Neural progenitor cell (in vitro differentiated cells): ENCODE results near the gene EXOSC1. TPM values are rescaled to one million over a fixed set of nuclear protein-coding genes. Genes with fewer than 3 reads are reported as not detected.

Experiments used
- DNase-seq: peaks from one replicate; pipeline ENCODE4 v3.0.0-alpha.2; 2016; ENCODE audit warnings: low spot score
- H2AFZ ChIP-seq: fragments of 200-600 bp; sonication (generic); replicated peaks from 2 replicates; pipeline ENCODE4 v1.6.1; 2016; ENCODE audit warnings: antibody characterized with exemption
- H3F3A ChIP-seq: fragments of 200-600 bp; sonication (generic); 2 replicates; pipeline ENCODE4 v1.6.1; 2016; ENCODE audit warnings: antibody characterized with exemption, low read depth
- H3K27ac ChIP-seq: fragments of 200-600 bp; sonication (generic); 2 replicates; pipeline ENCODE4 v1.5.1; 2016; ENCODE audit warnings: mild to moderate bottlenecking
- H3K27me3 ChIP-seq: fragments of 200-600 bp; sonication (generic); 2 replicates; pipeline ENCODE4 v1.6.1; 2016; ENCODE audit warnings: mild to moderate bottlenecking, moderate library complexity
- H3K36me3 ChIP-seq: fragments of 200-600 bp; sonication (generic); 2 replicates; pipeline ENCODE4 v1.5.1; 2016
- H3K4me1 ChIP-seq: fragments of 200-600 bp; sonication (generic); 2 replicates; pipeline ENCODE4 v1.6.1; 2016; ENCODE audit warnings: mixed run types
- H3K4me2 ChIP-seq: fragments of 200-600 bp; sonication (generic); 2 replicates; pipeline ENCODE4 v1.6.1; 2016
- H3K4me3 ChIP-seq: fragments of 200-600 bp; sonication (generic); 2 replicates; pipeline ENCODE4 v1.5.1; 2016
- H3K79me2 ChIP-seq: fragments of 200-600 bp; sonication (generic); 2 replicates; pipeline ENCODE4 v1.6.1; 2016; ENCODE audit warnings: low read depth
- H3K9ac ChIP-seq: fragments of 200-600 bp; sonication (generic); 2 replicates; pipeline ENCODE4 v1.6.1; 2016
- H3K9me3 ChIP-seq: fragments of 200-600 bp; sonication (generic); 2 replicates; pipeline ENCODE4 v1.5.1; 2016; ENCODE audit warnings: low read depth
- H4K20me1 ChIP-seq: fragments of 200-600 bp; sonication (generic); 2 replicates; pipeline ENCODE4 v1.6.1; 2016; ENCODE audit warnings: low read depth
- H3K27ac Mint-ChIP-seq: 3 replicates; pipeline ENCODE4 v1.8.0; 2021; ENCODE audit warnings: mixed read lengths
- H3K27me3 Mint-ChIP-seq: 2 replicates; pipeline ENCODE4 v1.8.0; 2022; ENCODE audit warnings: low read depth, mild to moderate bottlenecking, inconsistent platforms, moderate library complexity, mixed read lengths; ENCODE audit not compliant: insufficient read depth
- H3K36me3 Mint-ChIP-seq: 3 replicates; pipeline ENCODE4 v1.8.0; 2021; ENCODE audit warnings: mixed read lengths
- H3K4me1 Mint-ChIP-seq: 3 replicates; pipeline ENCODE4 v1.8.0; 2021; ENCODE audit warnings: mixed read lengths
- H3K4me3 Mint-ChIP-seq: 3 replicates; pipeline ENCODE4 v1.8.0; 2021; ENCODE audit warnings: mild to moderate bottlenecking, moderate library complexity, mixed read lengths
- H3K9me3 Mint-ChIP-seq: 3 replicates; pipeline ENCODE4 v1.8.0; 2020; ENCODE audit warnings: mixed read lengths
- EZH2 ChIP-seq: fragments of 200-600 bp; sonication (generic); IDR thresholded peaks from 2 replicates; pipeline ENCODE4 v1.6.1; 2017; ENCODE audit warnings: antibody characterized with exemption, mild to moderate bottlenecking, moderate library complexity
- EZH2phosphoT487 ChIP-seq: fragments of 200-600 bp; sonication (generic); IDR thresholded peaks from 2 replicates; pipeline ENCODE4 v1.6.1; 2017; ENCODE audit warnings: antibody characterized with exemption
- total RNA-seq: library from RNA; depleted of rRNA; stranded (reverse); fragments of >200 nt; gene quantifications from 2 replicates; pipeline ENCODE4 v1.2.3, GENCODE V29; 2015; ENCODE audit warnings: low replicate concordance
- TF ChIP-seq, protein P1 (sequence below): fragments of 200-600 bp; sonication (generic); IDR thresholded peaks from 2 replicates; pipeline ENCODE4 v1.5.1; 2017; ENCODE audit warnings: antibody characterized with exemption, mild to moderate bottlenecking

The EXOSC1 gene
- total RNA-seq, 1 donor from 2014 or later, result 72.6 TPM

DNA sequence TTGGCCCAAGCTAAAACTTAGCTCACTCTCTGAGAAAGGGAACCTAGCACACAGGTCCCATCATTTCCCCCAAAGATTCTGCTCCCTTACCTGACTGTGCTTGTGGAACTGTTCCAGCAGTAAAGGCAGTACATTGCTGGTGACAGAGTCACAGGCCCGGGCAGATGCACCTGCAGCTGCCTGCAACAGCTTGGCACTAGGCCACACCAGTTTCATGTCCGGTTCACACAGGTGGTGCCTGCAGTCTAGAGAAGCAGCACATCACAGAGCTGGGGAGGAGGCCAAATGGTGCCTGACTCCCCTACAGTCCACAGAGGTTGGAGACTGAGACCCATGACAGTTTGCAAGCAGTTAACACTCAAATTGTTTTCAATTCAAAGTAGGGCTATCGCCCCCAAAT lies 22.4 kb upstream of the EXOSC1 start:
- TF ChIP-seq, protein P1, sequence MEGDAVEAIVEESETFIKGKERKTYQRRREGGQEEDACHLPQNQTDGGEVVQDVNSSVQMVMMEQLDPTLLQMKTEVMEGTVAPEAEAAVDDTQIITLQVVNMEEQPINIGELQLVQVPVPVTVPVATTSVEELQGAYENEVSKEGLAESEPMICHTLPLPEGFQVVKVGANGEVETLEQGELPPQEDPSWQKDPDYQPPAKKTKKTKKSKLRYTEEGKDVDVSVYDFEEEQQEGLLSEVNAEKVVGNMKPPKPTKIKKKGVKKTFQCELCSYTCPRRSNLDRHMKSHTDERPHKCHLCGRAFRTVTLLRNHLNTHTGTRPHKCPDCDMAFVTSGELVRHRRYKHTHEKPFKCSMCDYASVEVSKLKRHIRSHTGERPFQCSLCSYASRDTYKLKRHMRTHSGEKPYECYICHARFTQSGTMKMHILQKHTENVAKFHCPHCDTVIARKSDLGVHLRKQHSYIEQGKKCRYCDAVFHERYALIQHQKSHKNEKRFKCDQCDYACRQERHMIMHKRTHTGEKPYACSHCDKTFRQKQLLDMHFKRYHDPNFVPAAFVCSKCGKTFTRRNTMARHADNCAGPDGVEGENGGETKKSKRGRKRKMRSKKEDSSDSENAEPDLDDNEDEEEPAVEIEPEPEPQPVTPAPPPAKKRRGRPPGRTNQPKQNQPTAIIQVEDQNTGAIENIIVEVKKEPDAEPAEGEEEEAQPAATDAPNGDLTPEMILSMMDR, result no peak
- TF ChIP-seq EZH2phosphoT487 (no peak), EZH2 (no peak)
- Histone ChIP-seq H3K9ac (no peak overlapping the region), H3K9me3 (no peaks in the 10 kb centered on the region), H2AFZ (no peak overlapping the region), H3K4me3 (no peak overlapping the region), H3K27ac (no peak overlapping the region), H3K4me2 (no peak overlapping the region), H3K79me2 (no peaks in the 10 kb centered on the region), H3K4me1 (no peaks in the 10 kb centered on the region), H3F3A (peaks cover 22% of the 10 kb centered on the region), H4K20me1 (no peaks in the 10 kb centered on the region), H3K27me3 (no peaks in the 10 kb centered on the region), H3K36me3 (peaks cover 2% of the 10 kb centered on the region)
- H3K4me1 Mint-ChIP-seq, result no peaks in the 10 kb centered on the region
- H3K27ac Mint-ChIP-seq, result no peak overlapping the region
- peaks cover 17% of the 10 kb centered on the region for H3K36me3 Mint-ChIP-seq
- no peaks in the 10 kb centered on the region for H3K9me3 Mint-ChIP-seq
- H3K4me3 Mint-ChIP-seq, result no peak overlapping the region
- peaks cover 5% of the 10 kb centered on the region for H3K27me3 Mint-ChIP-seq
- DNase-seq, result no peak

DNA sequence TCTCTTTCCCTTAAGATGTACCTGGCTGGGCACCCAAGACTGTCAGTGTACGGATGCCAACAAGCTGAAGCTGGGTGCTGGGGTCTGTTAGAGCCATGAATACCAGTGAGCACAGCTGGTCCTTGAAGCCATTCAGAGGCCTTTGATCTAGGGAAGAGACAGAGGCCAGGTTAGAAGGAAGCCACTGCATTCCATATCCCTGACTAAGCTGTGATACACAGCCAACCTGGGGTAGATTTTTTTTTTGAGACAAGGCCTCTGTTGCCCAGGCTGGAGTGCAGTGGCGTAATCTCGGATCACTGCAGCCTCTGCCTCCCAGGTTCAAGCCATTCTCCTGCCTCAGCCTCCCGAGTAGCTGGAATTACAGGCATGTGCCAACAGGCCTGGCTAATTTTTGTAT lies 20.9 kb upstream of the EXOSC1 start:
- no peaks in the 10 kb centered on the region for H3K79me2 ChIP-seq
- H3K4me2 ChIP-seq, result no peak overlapping the region
- H3K9ac ChIP-seq, result no peak overlapping the region
- Mint-ChIP-seq H3K9me3 (no peaks in the 10 kb centered on the region), H3K36me3 (peaks cover 20% of the 10 kb centered on the region), H3K27me3 (peaks cover 5% of the 10 kb centered on the region), H3K27ac (no peak overlapping the region), H3K4me1 (no peaks in the 10 kb centered on the region), H3K4me3 (no peak overlapping the region)
- H3K36me3 ChIP-seq, result peaks cover 9% of the 10 kb centered on the region
- no peak for DNase-seq
- no peaks in the 10 kb centered on the region for H3K4me1 ChIP-seq
- TF ChIP-seq EZH2 (no peak), EZH2phosphoT487 (no peak)
- TF ChIP-seq, protein P1, result no peak
- no peaks in the 10 kb centered on the region for H3K27me3 ChIP-seq
- H4K20me1 ChIP-seq, result no peaks in the 10 kb centered on the region
- no peaks in the 10 kb centered on the region for H3K9me3 ChIP-seq
- H3F3A ChIP-seq, result peaks cover 29% of the 10 kb centered on the region
- H3K27ac ChIP-seq, result no peak overlapping the region
- H2AFZ ChIP-seq, result no peak overlapping the region
- no peak overlapping the region for H3K4me3 ChIP-seq

DNA sequence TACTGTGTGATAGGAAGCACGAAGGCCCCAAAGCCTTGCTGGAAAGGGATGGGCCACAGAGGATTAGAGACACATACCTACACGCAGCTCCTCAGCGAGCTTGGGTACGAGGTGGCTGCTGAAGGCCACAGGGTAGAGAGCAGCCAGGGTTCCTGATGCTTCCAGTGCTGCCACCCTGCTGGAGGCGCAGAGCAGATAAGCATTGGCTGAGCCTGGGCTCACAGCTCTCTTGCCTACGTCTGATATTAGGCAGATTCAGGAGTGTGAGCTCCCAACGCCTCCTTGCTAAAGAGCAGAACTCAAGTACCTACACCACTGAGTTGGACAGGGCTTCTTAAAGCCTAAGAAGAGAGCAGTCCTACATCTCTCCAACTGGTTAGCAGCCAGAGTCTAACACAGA lies 20.2 kb upstream of the EXOSC1 start:
- Mint-ChIP-seq H3K4me3 (no peak overlapping the region), H3K9me3 (no peaks in the 10 kb centered on the region), H3K27me3 (peaks cover 5% of the 10 kb centered on the region), H3K27ac (no peak overlapping the region), H3K36me3 (peaks cover 19% of the 10 kb centered on the region), H3K4me1 (no peaks in the 10 kb centered on the region)
- no peak overlapping the region for H3K27ac ChIP-seq
- H4K20me1 ChIP-seq, result no peaks in the 10 kb centered on the region
- no peaks in the 10 kb centered on the region for H3K9me3 ChIP-seq
- H3K4me1 ChIP-seq, result no peaks in the 10 kb centered on the region
- peaks cover 29% of the 10 kb centered on the region for H3F3A ChIP-seq
- DNase-seq, result no peak
- H3K36me3 ChIP-seq, result peaks cover 9% of the 10 kb centered on the region
- no peak overlapping the region for H3K4me2 ChIP-seq
- TF ChIP-seq, protein P1, result no peak
- TF ChIP-seq EZH2phosphoT487 (no peak), EZH2 (no peak)
- no peaks in the 10 kb centered on the region for H3K79me2 ChIP-seq
- H2AFZ ChIP-seq, result no peak overlapping the region
- H3K4me3 ChIP-seq, result no peak overlapping the region
- no peak overlapping the region for H3K9ac ChIP-seq
- no peaks in the 10 kb centered on the region for H3K27me3 ChIP-seq
